ENCODE data around the gene HPCA.

Gene HPCA

DNA sequence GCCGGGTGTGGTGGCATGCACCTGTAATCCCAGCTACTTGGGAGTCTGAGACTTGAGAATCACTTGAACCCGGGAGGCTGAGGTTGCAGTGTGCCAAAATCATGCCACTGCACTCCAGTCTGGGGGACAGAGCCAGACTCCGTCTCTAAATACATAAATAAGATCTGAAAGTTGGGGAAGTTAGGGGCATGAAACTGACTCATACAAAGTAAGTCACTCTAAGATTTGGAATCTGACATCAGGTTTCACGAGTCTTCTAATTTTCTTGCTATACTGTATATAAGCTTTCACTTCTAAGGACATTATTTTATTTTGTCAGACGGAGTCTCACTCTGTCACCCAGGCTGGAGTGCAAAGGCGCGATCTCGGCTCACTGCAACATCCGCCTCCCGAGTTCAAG is 48.2 kb downstream of the HPCA start:
- DNase-seq (ENCODE audit: low read depth), result no peak

- no peak for DNase-seq (ENCODE audit: low read depth)
Observed at GRCh38 chr1:32937061-32937460, 50.8 kb downstream of the HPCA start.

DNA sequence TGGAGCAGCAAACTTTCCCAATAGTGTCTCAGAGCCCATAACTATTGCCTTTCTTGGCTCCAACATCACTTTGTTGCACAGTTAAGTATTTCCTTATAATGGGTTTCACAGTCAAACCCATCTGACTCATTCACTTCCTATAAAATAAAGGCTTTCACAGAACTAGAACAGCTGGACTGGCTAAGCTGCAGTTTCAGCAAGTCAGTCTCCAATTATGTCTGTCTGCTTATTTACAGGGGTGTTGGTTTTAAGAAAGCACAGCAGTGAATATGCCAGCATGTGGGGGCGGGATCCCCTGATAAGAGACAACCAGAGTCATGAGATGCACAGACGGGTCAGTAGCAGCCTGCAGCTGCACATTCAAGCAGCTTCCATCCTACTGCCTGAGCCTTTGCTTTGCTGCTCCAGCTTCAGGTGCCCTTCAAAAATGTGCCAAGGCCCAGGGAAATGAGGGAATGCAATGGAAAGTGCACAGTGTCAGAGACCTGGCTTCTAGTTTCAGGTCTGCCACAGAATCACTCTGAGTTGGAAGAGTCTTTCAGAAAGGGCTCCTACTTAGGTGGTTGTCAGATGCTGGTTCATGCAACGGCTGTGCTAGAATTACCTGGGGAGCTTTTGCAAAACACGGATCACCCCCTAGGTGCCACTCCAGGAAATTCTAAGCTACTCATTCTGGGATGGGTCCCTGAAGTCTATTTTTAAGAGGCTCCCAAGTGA is 53.5 kb downstream of the HPCA start:
- DNase-seq (ENCODE audit: low read depth), result no peak

- DNase-seq (ENCODE audit: low read depth), result no peak
Observed at GRCh38 chr1:32944180-32944579, 57.9 kb downstream of the HPCA start.
